H9 (cell line): ENCODE data around the gene KRR1. TPM values are rescaled to one million over a fixed set of nuclear protein-coding genes. Genes with fewer than 3 reads are reported as not detected.

ENCODE experiments used
- DNase-seq: peaks from one replicate; pipeline ENCODE4 v3.0.0-alpha.2; 2017
- H2AFZ ChIP-seq: one replicate; pipeline ENCODE4 v1.6.1; 2013; ENCODE audit warnings: mild to moderate bottlenecking, low read length, control low read depth, moderate library complexity
- H2AK5ac ChIP-seq: 2 replicates; pipeline ENCODE4 v1.6.1; 2013; ENCODE audit warnings: low read length, control low read depth, mixed read lengths; ENCODE audit not compliant: insufficient read length
- H2BK120ac ChIP-seq: one replicate; pipeline ENCODE4 v1.6.1; 2013; ENCODE audit warnings: low read depth, mild to moderate bottlenecking, low read length, control low read depth, inconsistent platforms; ENCODE audit not compliant: poor library complexity, severe bottlenecking
- H2BK12ac ChIP-seq: 2 replicates; pipeline ENCODE4 v1.6.1; 2013; ENCODE audit warnings: low read length, control low read depth, mixed read lengths, low read depth; ENCODE audit not compliant: insufficient read length
- H2BK15ac ChIP-seq: 2 replicates; pipeline ENCODE4 v1.6.1; 2013; ENCODE audit warnings: low read depth, low read length, control low read depth
- H2BK20ac ChIP-seq: one replicate; pipeline ENCODE4 v1.6.1; 2013; ENCODE audit warnings: low read depth, mild to moderate bottlenecking, low read length, control low read depth, inconsistent platforms; ENCODE audit not compliant: poor library complexity, severe bottlenecking
- H2BK5ac ChIP-seq: 2 replicates; pipeline ENCODE4 v1.6.1; 2013; ENCODE audit warnings: low read length, control low read depth, mixed read lengths; ENCODE audit not compliant: insufficient read length
- H3K14ac ChIP-seq: 2 replicates; pipeline ENCODE4 v1.6.1; 2013; ENCODE audit warnings: low read length, control low read depth; ENCODE audit not compliant: insufficient read depth
- H3K18ac ChIP-seq: 2 replicates; pipeline ENCODE4 v1.6.1; 2013; ENCODE audit warnings: low read depth, mild to moderate bottlenecking, mixed read lengths, low read length, control low read depth; ENCODE audit not compliant: insufficient read length
- H3K23ac ChIP-seq: 2 replicates; pipeline ENCODE4 v1.6.1; 2013; ENCODE audit warnings: low read length, control low read depth, mixed read lengths, low read depth; ENCODE audit not compliant: insufficient read length
- H3K23me2 ChIP-seq: 2 replicates; pipeline ENCODE4 v1.6.1; 2013; ENCODE audit warnings: low read depth, mild to moderate bottlenecking, mixed read lengths, low read length, control low read depth; ENCODE audit not compliant: insufficient read length, poor library complexity, severe bottlenecking
- H3K27ac ChIP-seq: 2 replicates; pipeline ENCODE4 v1.5.1; 2013; ENCODE audit warnings: low read length, control low read depth, mixed read lengths, low read depth; ENCODE audit not compliant: insufficient read length
- H3K27me3 ChIP-seq: 2 replicates; pipeline ENCODE4 v1.6.1; 2013; ENCODE audit warnings: low read length, control low read depth, inconsistent platforms; ENCODE audit not compliant: insufficient read depth
- H3K4ac ChIP-seq: 2 replicates; pipeline ENCODE4 v1.6.1; 2013; ENCODE audit warnings: low read depth, mild to moderate bottlenecking, control low read depth, inconsistent platforms, low read length, moderate library complexity
- H3K4me1 ChIP-seq: 2 replicates; pipeline ENCODE4 v1.6.1; 2013; ENCODE audit warnings: low read length, control low read depth, inconsistent platforms; ENCODE audit not compliant: insufficient read depth
- H3K4me2 ChIP-seq: 2 replicates; pipeline ENCODE4 v1.6.1; 2013; ENCODE audit warnings: low read length, control low read depth, mixed read lengths; ENCODE audit not compliant: insufficient read length, insufficient read depth
- H3K56ac ChIP-seq: 2 replicates; pipeline ENCODE4 v1.6.1; 2013; ENCODE audit warnings: low read depth, mild to moderate bottlenecking, mixed read lengths, low read length, control low read depth; ENCODE audit not compliant: insufficient read length
- H3K79me1 ChIP-seq: 2 replicates; pipeline ENCODE4 v1.6.1; 2013; ENCODE audit warnings: low read depth, mild to moderate bottlenecking, moderate library complexity, low read length, control low read depth, inconsistent platforms; ENCODE audit not compliant: insufficient read depth, poor library complexity, severe bottlenecking
- H3K79me2 ChIP-seq: 2 replicates; pipeline ENCODE4 v1.6.1; 2013; ENCODE audit warnings: low read length, control low read depth, inconsistent platforms; ENCODE audit not compliant: insufficient read depth
- H3K9ac ChIP-seq: 2 replicates; pipeline ENCODE4 v1.6.1; 2013; ENCODE audit warnings: low read length, control low read depth, mixed read lengths; ENCODE audit not compliant: insufficient read length; ENCODE audit errors: extremely low read depth
- H3K9me3 ChIP-seq: one replicate; pipeline ENCODE4 v1.6.1; 2013; ENCODE audit warnings: low read depth, low read length, inconsistent platforms; ENCODE audit not compliant: control insufficient read depth
- H3T11ph ChIP-seq: one replicate; pipeline ENCODE4 v1.6.1; 2013; ENCODE audit warnings: mild to moderate bottlenecking, low read length, control low read depth, inconsistent platforms
- H4K20me1 ChIP-seq: one replicate; pipeline ENCODE4 v1.6.1; 2013; ENCODE audit not compliant: control insufficient read depth, insufficient read length, insufficient read depth
- H4K5ac ChIP-seq: 2 replicates; pipeline ENCODE4 v1.6.1; 2013; ENCODE audit warnings: low read depth, mild to moderate bottlenecking, mixed read lengths, low read length, control low read depth; ENCODE audit not compliant: insufficient read length
- H4K8ac ChIP-seq: replicated peaks from 2 replicates; pipeline ENCODE4 v1.6.1; 2013; ENCODE audit warnings: low read length, control low read depth, mixed read lengths, low read depth; ENCODE audit not compliant: insufficient read length
- H4K91ac ChIP-seq: 2 replicates; pipeline ENCODE4 v1.6.1; 2013; ENCODE audit warnings: low read depth, mild to moderate bottlenecking, moderate library complexity, mixed read lengths, low read length, control low read depth; ENCODE audit not compliant: insufficient read length
- H3K27ac Mint-ChIP-seq, 3 experiments: 2 replicates in 2 of 3; 3 replicates in 1 of 3; pipeline ENCODE4 v1.8.0; 2020 to 2021; ENCODE audit warnings: mixed read lengths in 3 of 3, mild to moderate bottlenecking in 1 of 3, moderate library complexity in 1 of 3
- H3K27me3 Mint-ChIP-seq: 2 replicates; pipeline ENCODE4 v1.8.0; 2021; ENCODE audit warnings: low read depth, mild to moderate bottlenecking, moderate library complexity, mixed read lengths
- H3K36me3 Mint-ChIP-seq, 3 experiments: 2 replicates in 2 of 3; 3 replicates in 1 of 3; pipeline ENCODE4 v1.8.0; 2020 to 2021; ENCODE audit warnings: low read depth in 3 of 3, mixed read lengths in 3 of 3; ENCODE audit not compliant: insufficient read depth in 1 of 3
- H3K4me1 Mint-ChIP-seq, 2 experiments: 2 replicates each; pipeline ENCODE4 v1.8.0; 2020; ENCODE audit warnings: mixed read lengths in 2 of 2
- H3K4me3 Mint-ChIP-seq, 2 experiments: 2 replicates in 1 of 2; 3 replicates in 1 of 2; pipeline ENCODE4 v1.8.0; 2020 to 2021; ENCODE audit warnings: mild to moderate bottlenecking in 2 of 2, mixed read lengths in 2 of 2, moderate library complexity in 1 of 2
- H3K9me3 Mint-ChIP-seq, 2 experiments: 2 replicates in 1 of 2; 3 replicates in 1 of 2; pipeline ENCODE4 v1.8.0; 2020; ENCODE audit warnings: mild to moderate bottlenecking in 2 of 2, mixed read lengths in 2 of 2, moderate library complexity in 1 of 2
- CTCF ChIP-seq: fragments of 200-600 bp; sonication (generic); conservative IDR thresholded peaks from 3 replicates; pipeline ENCODE4 v1.8.0; 2021; ENCODE audit warnings: antibody characterized with exemption, mild to moderate bottlenecking
- WGBS: extraction: QIAGEN DNeasy Blood & Tissue Kit; methylation state at CpG from one replicate; pipeline ENCODE4 v1.1.7; 2013; ENCODE audit warnings: missing lambda C conversion rate, low lambda C conversion rate, mixed read lengths; ENCODE audit not compliant: insufficient read length; ENCODE audit errors: extremely low coverage; 5-methylcytosine and 5-hydroxymethylcytosine counted together
- total RNA-seq: library from RNA; stranded (reverse); gene quantifications from 2 replicates; pipeline ENCODE4 v1.2.1, GENCODE V29; 2021

KRR1 gene
- total RNA-seq, 1 experiment from 2014 or later, result 88.9 TPM

- Histone ChIP-seq H3K79me2 (no peaks in the 10 kb centered on the region), H3K4me2 (no peak overlapping the region), H3K18ac (no peak overlapping the region), H3K23ac (no peak overlapping the region), H3K4ac (no peak overlapping the region), H4K5ac (no peak overlapping the region), H2BK5ac (no peak overlapping the region), H4K8ac (no peak overlapping the region), H2BK12ac (no peak overlapping the region), H4K20me1 (no peaks in the 10 kb centered on the region), H2AFZ (no peak overlapping the region), H3K56ac (no peak overlapping the region), H2BK20ac (no peak overlapping the region), H3K4me1 (peaks cover 3% of the 10 kb centered on the region; the same call in 1 of the 2 replicates), H3T11ph (no peak overlapping the region), H2AK5ac (no peak overlapping the region), H2BK15ac (no peak overlapping the region), H3K9me3 (no peaks in the 10 kb centered on the region), H3K14ac (no peak overlapping the region), H3K79me1 (no peaks in the 10 kb centered on the region), H4K91ac (no peak overlapping the region), H3K27me3 (no peaks in the 10 kb centered on the region), H3K23me2 (no peaks in the 10 kb centered on the region), H2BK120ac (no peak overlapping the region), H3K9ac (no peak overlapping the region), H3K27ac (no peak overlapping the region)
- no peak for DNase-seq
- Mint-ChIP-seq H3K9me3 (no peaks in the 10 kb centered on the region), H3K4me3 (no peak overlapping the region), H3K4me1 (peaks cover 24 to 41% of the 10 kb centered on the region in 2 experiments), H3K27me3 (no peaks in the 10 kb centered on the region), H3K36me3 (no peaks in the 10 kb centered on the region), H3K27ac (no peak overlapping the region)
- no CpG with 5 or more reads among the region's 1 CpG for WGBS
- no peak for TF ChIP-seq CTCF
Observed at GRCh38 chr12:75548879-75549278, 37.5 kb upstream of the KRR1 start.
